Testis (tissue), 2 donors: Measurements from ENCODE around the gene HLX.

Experiments used
- POLR2A ChIP-seq: fragments of 450-650 bp; IDR thresholded peaks from one replicate; pipeline ENCODE4 v1.6.1; 2017; ENCODE audit warnings: antibody characterized with exemption, mild to moderate bottlenecking, moderate library complexity
- TF ChIP-seq, protein P1 (sequence below), 3 experiments: fragments of 450-650 bp in 2 of 3; fragments of 200-600 bp in 1 of 3; sonication (generic) in 1 of 3; IDR thresholded peaks; one replicate each; pipeline ENCODE4 v1.5.1; 2016 to 2019; ENCODE audit warnings: antibody characterized with exemption in 3 of 3, mild to moderate bottlenecking in 2 of 3, moderate library complexity in 1 of 3

DNA sequence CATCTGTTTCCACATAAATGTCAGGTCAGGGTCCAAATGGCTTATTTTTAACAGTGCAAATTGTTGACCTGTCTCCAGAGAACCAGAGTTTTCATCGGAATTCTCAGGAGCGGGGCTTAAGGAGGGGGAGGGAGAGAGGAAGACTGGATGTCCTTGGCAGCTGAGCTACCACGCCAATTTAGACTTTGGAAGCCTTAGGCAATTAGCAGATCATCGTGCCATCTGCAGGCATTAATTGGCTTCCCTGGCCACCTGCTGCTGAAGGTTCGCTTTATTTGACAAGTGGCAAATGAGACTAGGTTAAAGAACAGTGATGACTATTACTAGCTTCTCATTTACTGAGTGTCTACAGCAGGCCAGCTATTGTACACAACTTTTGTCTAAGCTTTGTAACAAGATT, 43.7 kb downstream of the HLX start:
- TF ChIP-seq, protein P1, sequence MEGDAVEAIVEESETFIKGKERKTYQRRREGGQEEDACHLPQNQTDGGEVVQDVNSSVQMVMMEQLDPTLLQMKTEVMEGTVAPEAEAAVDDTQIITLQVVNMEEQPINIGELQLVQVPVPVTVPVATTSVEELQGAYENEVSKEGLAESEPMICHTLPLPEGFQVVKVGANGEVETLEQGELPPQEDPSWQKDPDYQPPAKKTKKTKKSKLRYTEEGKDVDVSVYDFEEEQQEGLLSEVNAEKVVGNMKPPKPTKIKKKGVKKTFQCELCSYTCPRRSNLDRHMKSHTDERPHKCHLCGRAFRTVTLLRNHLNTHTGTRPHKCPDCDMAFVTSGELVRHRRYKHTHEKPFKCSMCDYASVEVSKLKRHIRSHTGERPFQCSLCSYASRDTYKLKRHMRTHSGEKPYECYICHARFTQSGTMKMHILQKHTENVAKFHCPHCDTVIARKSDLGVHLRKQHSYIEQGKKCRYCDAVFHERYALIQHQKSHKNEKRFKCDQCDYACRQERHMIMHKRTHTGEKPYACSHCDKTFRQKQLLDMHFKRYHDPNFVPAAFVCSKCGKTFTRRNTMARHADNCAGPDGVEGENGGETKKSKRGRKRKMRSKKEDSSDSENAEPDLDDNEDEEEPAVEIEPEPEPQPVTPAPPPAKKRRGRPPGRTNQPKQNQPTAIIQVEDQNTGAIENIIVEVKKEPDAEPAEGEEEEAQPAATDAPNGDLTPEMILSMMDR (IDR thresholded peaks at IDR 0.05), result no peak
- no peak for TF ChIP-seq POLR2A
